NCI-H2227 (cell line): Measurements from ENCODE around the gene MEGF11.

Experiments
- DNase-seq: peaks from one replicate; lab custom pipeline; 2025; ENCODE audit not compliant: unreplicated experiment; lab: John Stamatoyannopoulos, UW

The MEGF11 gene

GRCh38 chr15:66253418-66254088 is at the start of gene MEGF11:
MEGF11 (minus strand) TSS chr15:66253750; CDS start chr15:66128403, 125,347 bp downstream.
- peak; percentile 66 for DNase-seq

- no peak for DNase-seq
These were observed 49.1 kb upstream of the MEGF11 start for GRCh38 chr15:66302489-66303278.

- no peak for DNase-seq
These were observed 45.3 kb upstream of the MEGF11 start for GRCh38 chr15:66298803-66299251.

GRCh38 chr15:66296186-66296585 is 42.6 kb upstream of the MEGF11 start:
- DNase-seq = no peak

- DNase-seq = no peak
These were observed 41.3 kb upstream of the MEGF11 start for GRCh38 chr15:66294932-66295235.

GRCh38 chr15:66294157-66294931 is 40.8 kb upstream of the MEGF11 start:
- peak; percentile 12 for DNase-seq

GRCh38 chr15:66293419-66294156 is 40.0 kb upstream of the MEGF11 start, which contains the start of gene DIS3L:
DIS3L (plus strand) TSS chr15:66293568; CDS start chr15:66293597, 29 bp downstream.
- peak; percentile 66 for DNase-seq

- DNase-seq = no peak
These were observed 39.2 kb upstream of the MEGF11 start for GRCh38 chr15:66292571-66293418.

- DNase-seq = peak; percentile 33
These were observed 38.4 kb upstream of the MEGF11 start for GRCh38 chr15:66291816-66292570.

GRCh38 chr15:66290518-66290917 is 37.0 kb upstream of the MEGF11 start:
- DNase-seq = no peak

- DNase-seq = no peak
These were observed 36.5 kb upstream of the MEGF11 start for GRCh38 chr15:66290007-66290406.

- DNase-seq = no peak
These were observed 35.1 kb upstream of the MEGF11 start for GRCh38 chr15:66288551-66289185.

GRCh38 chr15:66288093-66288492 is 34.5 kb upstream of the MEGF11 start:
- DNase-seq = no peak

- DNase-seq = peak; percentile 42
These were observed 34.0 kb upstream of the MEGF11 start for GRCh38 chr15:66287461-66288057.

- no peak for DNase-seq
These were observed 32.2 kb upstream of the MEGF11 start for GRCh38 chr15:66285533-66286280.

- DNase-seq = no peak
These were observed 30.7 kb upstream of the MEGF11 start for GRCh38 chr15:66284271-66284670.

GRCh38 chr15:66278671-66279070 is 25.1 kb upstream of the MEGF11 start:
- DNase-seq = no peak

GRCh38 chr15:66278056-66278455 is 24.5 kb upstream of the MEGF11 start:
- DNase-seq = no peak
